HK-2 (cell line): Measurements from ENCODE around the gene CSAD.
"Not testable (repeated sequence)": the region's sequence is repeated elsewhere in the genome, so short reads cannot be mapped to it uniquely, and the experiment has no call there.

Experiments used
- DNase-seq: peaks from one replicate; pipeline ENCODE4 v3.0.0-alpha.2; 2018; ENCODE audit not compliant: unreplicated experiment

The CSAD gene

DNA sequence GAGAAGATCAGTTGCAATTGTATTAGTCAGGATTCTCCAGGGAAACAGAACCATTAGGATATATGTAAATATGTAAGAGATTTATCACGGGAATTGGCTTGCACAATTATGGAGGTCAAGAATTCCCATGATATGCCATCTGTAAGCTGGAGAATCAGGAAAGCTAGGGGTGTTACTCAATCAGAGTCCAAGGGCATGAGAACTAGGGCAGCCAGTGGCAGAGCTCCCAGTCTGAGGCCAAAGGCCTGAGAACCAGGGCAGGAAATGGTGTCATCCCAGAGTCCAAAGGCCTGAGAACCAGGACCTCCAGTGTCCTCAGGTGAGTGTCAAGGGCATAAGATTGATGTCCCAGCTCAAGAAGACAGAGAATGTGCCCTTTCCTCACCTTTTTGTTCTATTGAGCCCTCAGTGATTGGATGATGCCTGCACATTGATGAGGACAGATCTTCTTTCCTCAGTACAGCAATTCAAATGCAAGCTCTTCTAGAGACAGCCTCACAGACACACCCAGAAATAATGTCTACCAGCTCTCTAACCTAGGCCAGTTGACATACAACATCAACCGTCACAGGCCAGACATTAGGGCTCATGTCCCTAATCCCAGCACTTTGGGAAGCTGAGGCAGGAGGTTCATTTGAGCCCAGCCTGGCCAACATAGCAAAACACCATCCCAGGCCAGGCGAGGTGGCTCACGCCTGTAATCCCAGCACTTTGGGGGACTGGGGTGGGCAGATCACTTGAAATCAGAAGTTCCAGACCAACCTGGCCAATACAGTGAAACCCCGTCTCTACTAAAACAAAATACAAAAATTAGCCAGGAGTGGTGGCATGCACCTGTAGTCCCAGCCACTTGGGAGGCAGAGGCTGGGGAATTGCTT, 35.1 kb downstream of the CSAD start:
- no peak for DNase-seq

DNA sequence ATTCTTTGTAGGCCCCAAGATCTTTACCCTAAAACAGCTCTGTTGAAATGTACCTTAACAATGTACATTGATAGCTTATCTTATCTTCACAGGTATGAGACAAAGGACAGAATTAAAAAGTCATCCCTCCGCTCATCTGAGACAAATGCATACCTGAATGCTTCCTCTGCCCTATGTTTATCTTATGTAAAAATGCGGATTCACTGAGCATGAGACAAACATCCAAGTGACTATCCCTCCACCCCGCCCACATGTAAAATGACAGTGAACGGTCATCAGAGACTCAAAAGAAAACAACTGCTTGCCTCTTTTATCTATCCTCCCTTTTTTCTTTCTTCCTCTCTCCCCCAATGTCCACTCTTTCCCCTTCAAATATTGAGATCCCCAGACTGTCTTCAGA, 37.4 kb downstream of the CSAD start:
- no peak for DNase-seq

DNA sequence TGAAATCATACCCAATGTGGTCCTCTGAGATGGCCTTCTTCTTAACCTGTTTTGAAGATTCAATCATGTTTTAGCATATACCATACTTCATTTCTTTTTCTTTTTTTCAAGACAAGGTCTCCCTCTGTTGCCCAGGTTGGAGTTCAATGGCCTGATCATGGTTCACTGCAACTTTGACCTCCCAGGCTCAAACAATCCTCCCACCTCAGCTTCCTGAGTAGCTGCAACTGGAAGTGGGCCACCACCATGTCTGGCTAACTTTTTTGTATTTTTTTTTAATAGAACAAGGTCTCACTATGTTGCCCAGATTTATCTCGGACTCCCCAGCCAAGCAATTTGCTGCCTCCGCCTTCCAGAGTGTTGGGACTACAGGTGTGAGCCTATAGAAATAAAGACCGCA, 47.0 kb downstream of the CSAD start:
- DNase-seq = no peak

DNA sequence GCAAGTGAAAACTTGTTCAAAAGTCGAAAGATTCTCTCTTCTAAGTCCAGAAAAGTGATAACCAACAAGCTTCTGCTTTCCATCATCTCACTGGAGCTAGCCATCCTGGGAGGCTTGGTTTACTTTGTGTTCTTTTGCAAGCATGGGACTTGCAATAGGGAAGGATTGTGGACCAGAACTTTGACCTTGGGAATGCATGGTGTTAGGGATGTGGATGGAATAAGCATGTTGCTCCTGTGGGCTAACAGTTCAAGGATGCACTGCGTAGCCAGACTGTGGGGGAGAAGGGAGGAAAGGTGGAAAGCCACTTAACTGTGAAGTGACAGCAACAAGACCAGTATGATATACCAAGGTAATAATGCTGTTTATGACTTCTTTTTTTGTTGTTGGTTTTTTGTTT, 48.9 kb downstream of the CSAD start:
- no peak for DNase-seq

DNA sequence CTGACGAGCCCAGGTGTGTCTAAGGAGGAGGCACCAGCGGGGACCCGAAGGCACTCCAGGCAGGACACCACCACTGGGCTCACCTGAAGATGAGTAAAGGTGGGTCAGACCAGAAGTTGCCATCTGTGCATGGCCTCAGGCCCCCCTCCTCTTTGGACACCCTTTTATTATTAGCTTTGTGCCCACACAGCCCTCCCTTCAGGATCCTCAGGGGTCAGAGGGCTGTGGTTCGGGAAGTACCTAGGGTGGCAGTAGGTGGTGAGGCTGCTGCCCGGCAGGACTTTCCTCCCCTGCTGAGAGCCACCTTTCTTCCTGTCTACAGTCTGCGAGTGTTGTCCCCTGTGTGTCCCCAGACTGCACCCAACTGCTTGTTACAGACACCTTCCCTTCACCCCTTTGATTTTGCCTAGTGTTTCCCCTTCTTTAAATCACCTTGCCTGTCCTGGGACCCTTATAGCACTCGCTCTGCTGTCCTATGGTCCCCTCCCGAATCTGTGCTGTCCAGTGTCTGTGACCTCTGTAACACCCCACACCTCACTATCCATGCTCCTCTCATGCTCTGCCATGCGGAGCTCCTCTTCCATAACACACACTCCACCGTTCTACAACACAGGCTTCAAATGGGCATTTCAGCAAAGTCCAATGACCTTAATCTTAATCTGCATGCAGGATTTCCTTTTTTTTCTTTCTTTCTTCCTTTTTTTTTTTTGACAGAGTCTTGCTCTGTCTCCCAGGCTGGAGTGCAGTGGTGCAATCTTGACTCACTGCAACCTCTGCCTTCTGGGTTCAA, 51.8 kb downstream of the CSAD start:
- DNase-seq = no peak

DNA sequence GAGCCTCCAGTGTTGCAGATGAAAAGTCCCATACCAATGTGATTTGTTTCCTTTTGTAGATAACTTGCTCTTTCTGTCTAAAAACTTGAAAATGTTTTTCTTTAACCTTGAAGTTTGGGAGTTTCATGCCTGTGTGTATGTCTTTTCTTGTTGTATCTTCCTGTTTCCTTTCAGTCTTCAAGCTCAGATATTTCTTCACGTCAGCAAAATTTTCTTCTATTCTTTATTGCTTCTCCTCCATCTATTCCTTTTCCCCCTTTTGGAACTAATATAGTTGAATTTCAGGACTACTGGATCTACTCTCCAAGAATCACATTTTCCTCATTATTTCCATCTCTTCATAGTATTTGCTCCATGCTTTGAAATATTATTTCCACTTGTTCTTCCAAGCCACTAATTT, 53.6 kb downstream of the CSAD start:
- no peak for DNase-seq

DNA sequence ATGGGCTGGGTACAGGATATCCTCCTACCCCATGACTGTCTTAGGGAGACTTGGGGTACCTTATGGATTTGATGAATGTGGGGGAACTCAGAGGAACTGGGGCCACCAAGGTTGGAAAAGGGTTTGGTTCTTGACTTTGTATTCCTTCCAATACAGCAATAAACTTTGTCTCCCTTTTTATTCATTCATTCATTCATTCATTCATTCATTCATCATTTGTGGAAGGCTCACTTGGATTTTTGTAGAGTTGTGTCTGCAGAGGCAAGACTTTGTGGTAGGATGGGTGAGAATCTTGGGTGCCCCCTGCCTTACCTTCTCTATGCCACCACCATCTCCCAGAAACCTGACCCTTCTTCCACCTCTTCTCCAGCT, 56.4 kb downstream of the CSAD start:
- no peak for DNase-seq

DNA sequence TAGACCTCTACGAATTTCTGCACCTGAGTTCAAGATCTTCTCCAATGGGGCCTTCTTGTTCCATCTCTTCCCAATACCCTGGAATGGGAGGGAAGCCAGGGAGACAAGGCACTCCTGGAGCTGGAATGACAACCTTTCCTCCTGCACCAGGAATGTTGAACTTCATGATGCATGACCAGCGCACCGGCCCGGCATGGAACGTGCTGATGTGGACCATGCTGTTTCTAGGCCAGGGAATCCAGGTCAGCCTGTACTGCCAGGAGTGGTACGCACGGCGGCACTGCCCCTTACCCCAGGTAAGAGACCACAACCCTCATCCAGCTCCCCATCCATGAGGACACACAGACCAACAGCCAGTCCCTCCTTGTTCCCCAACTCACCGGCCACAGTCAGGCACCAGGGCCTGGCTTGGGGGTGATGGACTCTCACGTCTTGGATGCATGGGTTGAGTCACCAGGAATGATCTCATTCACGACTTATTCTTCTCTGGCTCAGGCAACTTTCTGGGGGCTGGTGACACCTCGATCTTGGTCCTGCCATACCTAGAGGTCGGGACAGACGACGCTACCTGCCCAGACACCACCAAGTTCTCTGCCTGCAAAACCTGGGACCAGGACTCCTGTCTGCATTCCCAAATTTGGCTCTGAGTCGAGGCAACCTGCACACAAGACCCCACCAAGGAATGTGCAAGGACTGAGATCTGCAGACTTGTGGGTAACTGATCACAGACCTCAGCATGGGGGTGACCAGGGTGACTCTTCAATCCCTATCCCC, 57.0 kb downstream of the CSAD start:
- peak; percentile 27 for DNase-seq

DNA sequence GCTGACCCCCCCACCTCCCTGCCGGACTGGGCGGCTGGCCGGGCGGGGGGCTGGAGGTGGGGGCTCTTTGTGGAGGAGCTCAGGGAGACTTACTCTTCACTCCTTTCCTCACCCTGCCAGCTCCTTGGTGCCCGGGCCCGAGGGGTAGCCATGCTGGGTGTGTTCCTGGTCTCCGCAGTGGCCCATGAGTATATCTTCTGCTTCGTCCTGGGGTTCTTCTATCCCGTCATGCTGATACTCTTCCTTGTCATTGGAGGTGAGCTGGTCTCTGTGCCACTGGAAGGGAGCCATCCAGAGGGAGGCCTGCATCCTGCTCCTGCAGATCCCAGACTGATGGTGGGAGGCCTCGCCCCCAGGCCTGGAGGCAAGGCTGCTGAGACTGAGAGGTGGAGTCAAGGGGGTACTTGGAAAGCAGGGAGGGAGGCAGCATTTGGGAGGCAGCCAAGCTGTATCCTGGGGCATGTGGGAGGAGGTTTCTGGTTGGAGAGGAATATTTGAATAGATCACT, 57.7 kb downstream of the CSAD start:
- peak; percentile 24 for DNase-seq

DNA sequence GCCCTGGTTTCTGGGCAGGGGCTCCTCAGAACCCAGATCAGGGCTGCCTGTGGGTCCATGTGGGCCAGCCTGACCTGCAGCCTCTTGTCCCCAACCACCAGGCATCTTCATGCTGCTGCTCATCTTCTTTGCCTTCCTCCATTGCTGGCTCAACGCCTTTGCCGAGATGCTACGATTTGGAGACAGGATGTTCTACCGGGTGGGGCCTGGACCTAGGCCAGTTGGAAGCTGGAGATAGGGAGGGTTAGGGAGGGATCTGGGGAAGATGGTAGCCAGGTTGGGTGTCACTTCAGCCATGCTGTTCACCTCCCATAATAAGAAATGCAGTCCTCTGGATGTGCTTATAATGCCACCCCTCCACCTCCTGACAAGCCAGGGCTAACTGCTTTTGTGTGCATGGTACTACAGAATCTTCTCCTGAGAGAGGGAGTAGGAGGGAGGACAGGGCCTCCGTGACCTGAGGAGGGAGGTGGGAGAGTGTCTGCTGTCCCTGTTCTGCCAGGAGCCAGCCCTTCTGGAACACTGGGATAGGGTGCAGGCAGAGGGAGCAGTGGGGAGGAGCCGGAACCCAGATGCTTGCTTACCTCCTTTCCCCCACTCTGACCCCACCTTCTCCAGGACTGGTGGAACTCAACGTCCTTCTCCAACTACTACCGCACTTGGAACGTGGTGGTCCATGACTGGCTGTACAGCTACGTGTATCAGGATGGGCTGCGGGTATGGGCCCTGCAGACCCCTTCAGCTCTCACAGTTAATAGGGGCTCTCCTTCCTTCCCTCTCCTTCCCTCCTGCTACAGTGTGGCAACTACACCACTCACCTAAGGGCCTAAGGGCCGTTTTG, 59.8 kb downstream of the CSAD start:
- DNase-seq = no peak

DNA sequence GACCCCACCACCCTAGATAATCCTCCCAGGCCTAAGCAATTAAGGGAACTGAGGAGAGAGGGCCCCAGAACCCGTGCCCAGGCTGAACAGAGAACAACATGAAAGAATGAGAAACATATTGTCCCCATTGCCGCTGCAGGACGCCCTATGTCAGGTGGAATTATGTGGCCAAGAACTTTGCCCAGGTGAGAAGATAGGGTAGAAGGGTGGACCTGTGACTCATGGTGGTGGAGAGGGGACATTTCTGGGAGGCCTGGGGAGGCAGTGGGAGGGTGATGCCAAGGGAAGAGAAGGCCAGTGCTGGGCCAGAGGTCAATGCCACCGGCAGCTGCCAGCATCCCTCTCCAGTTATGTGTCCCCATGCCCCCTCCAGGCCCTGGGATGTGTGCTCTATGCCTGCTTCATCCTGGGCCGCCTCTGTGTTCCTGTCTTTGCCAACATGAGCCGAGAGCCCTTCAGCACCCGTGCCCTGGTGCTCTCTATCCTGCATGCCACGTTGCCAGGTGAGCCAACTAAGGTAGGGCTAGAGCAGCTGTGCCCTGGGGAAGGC, 61.9 kb downstream of the CSAD start:
- DNase-seq = no peak

DNA sequence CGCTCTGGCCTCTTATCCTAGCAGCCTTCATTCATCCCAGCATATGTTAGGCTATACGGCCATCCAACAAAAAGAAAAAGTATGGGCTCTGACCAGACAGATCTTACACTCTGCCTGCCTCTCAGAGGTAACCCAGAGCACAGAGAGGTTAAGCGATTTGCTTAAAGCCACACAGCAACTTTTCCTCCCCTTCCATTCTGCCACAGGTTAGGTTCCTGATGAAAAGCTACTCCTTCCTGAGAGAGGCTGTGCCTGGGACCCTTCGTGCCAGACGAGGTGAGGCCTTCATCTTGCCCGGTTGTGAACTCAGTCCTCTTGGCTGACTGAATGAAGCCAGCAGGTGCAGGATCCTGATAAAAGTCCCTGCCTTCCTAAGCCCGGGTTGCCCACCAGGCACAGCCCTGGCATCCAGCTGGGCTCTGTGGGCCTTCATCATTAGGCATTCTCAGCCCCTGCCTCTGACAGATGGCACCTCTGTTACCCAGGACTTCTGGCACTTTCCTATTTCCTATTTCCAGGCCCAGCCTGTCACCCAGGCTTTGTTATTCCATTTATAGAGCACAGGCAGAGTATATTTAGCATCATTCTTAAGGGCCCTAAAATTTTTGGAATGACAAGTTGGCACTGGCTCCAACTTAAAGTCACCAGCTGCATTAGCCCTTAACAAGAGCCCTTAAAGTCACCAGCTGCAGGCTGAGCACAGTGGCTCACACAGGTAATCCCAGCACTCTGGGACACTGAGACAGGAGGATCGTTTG, 64.7 kb downstream of the CSAD start:
- DNase-seq = no peak

DNA sequence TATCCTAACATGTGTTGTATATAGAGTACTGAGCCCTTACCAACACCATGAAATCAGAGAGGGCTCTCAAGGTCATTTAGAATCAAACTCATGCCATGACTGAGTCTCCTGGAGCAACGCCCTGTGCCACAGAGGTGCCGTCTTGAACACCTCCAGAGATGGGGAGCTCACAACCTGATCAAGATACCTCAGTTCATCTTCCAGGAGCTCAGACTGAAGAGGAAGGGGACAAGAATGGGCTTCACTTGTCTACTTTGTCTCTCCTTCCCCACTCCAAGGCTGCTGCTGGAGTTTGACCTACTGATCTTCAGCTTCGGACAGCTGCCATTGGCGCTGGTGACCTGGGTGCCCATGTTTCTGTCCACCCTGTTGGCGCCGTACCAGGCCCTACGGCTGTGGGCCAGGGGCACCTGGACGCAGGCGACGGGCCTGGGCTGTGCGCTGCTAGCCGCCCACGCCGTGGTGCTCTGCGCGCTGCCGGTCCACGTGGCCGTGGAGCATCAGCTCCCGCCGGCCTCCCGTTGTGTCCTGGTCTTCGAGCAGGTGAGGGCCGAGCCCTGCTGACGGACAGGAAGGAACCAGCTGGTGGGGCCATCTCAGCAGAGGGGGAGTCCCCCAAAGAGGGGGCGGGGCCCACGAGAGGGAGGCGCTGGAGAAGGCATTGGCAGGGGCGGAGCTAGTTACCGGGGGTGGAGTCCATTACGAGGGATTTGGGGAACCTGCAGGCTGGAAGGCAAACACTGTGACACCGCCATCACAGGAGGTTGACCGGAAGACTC, 65.4 kb downstream of the CSAD start:
- DNase-seq = no peak

DNA sequence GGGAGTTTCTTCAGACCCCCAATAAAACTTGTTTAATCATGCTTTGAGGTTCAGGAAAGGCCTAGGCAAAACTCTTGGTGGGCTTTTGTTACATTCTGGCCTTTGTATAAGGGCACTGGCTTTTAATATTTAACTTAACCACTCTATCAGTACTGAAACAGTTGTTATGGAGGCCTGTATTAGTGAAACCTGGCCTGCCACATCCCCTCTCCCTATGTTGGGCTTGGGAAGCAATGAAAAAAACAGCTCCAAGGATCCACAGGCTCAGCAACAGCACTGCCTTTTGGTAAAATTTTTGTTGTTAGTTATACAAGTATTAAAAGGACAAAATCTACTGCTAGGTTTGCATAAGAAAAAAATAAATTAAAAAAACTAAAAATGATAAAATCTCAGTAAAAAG, 66.8 kb downstream of the CSAD start:
- DNase-seq = no peak

DNA sequence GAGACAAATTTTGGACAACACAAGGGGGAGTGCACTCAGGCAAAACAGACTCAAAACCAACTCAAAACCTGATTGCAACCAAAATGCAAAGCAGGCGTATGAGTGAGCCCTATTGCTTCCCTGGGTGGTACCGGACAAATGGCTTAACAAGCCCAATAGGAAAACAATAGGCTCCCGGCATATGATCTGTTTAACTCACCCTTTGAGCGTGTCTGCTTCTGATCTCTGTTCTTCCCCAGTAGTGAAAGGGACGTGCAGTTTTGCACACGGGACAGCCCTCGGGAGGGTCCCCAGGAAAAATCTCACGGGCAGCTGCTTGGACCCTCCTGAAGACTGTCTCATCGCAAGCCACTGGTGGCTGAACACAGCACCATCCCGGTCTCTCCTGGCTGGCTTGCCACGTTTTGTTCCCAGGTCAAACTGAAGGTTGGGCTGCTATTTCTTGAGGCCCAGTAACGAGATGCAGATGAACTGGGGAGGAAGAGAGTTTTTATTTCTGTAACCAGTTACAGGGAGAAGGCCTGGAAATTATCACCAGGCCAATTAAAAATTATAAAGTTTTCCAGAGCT, 67.5 kb downstream of the CSAD start:
- DNase-seq = no peak

DNA sequence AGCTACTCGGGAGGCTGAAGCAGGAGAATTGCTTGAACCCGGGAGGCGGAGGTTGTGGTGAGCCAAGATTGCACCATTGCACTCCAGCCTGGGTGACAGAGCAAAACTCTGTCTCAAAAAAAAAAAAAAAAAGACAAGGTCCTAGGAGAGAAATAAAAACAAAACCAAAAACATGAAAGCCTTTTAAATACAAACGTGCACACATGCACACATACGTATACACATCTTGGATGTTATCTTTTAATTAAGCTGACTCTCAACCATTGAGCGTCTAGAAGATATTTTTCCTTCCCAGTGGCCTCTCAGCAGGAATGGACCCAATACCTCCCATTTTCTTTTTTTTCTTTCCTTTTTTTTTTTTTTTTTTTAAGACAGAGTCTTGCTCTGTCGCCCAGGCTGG, 68.3 kb downstream of the CSAD start:
- DNase-seq = not testable (repeated sequence)
